ENCODE data around the gene C8B.
A peak's percentile ranks its signal among the peaks of the same experiment; 100 is the strongest.

Gene C8B

DNA sequence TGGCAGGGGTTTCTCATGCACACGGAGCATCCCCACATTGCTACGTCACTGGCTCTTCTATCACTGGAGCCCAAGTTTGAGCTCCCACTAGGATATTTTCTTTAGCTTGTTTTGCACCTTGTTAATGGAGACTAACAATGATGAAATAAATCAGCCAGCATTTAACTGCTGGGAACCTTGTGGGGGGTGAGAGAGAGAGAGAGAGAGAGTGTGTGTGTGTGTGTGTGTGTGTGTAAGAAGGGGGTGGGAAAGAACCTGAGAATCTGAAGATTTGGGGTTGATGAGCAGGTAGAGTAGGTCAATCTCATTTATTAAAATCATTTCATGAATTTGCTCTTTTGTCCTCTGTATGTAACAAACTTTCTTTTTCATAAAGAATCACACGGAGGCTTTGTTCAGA lies 624 bp downstream of the C8B start:
- TF ChIP-seq Cebpa-rat (IDR thresholded peaks at IDR 0.05), result no peak
- H3K9me3 ChIP-seq (replicated peaks in 1 of 11), result peaks cover 0 to 10% (median 4%) of the 10 kb centered on the region in 11 experiments; a peak in 4 of 22 replicates
- no peaks in the 10 kb centered on the region for H4K20me1 ChIP-seq
- H3K4me1 ChIP-seq, result no peaks in the 10 kb centered on the region
- no peak overlapping the region for H3K9ac ChIP-seq
- no peaks in the 10 kb centered on the region for H3K27me3 ChIP-seq
- H3K4me3 ChIP-seq, result no peak overlapping the region
- no peaks in the 10 kb centered on the region for H3K36me3 ChIP-seq
- H3K27ac ChIP-seq, result no peak overlapping the region
- no peak overlapping the region for H3K4me2 ChIP-seq

DNA sequence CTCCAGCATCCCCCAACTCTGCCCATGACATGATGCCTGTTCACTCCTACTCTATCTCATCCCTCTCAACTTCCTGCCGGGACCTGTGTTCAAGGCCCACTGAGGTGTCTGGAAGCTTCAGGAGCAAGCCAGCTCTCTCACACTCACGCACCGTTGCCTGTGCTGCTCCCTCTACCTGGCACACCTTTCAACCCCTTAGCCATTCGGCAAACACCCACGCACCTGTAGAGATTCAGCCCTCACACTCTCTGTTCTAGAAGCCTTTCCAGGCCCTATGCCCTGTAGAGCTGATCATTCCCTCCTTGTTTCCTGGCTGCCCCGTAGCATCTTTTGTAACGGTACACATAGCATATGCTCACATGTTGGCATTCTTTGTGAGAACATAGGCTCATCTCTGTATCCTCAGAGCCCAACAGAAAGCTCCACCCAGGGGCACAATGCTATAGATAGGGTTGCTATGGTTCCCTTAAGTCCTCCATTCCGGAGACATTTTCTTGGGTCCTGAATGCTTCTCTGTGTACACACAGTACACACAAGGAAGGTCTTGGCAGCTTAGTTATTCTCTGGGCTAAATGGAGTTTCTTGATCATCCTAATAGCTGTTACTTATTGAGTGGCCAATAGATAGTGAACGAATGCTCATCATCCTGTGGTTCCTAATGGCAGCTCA lies 1.3 kb downstream of the C8B start:
- no peak overlapping the region for H3K9ac ChIP-seq
- no peak overlapping the region for H3K27ac ChIP-seq
- peaks cover 0 to 10% (median 4%) of the 10 kb centered on the region in 11 experiments; a peak in 4 of 22 replicates for H3K9me3 ChIP-seq (replicated peaks in 1 of 11)
- TF ChIP-seq Cebpa-rat (IDR thresholded peaks at IDR 0.05), result no peak
- no peak overlapping the region for H3K4me2 ChIP-seq
- H4K20me1 ChIP-seq, result no peaks in the 10 kb centered on the region
- H3K4me1 ChIP-seq, result no peaks in the 10 kb centered on the region
- no peak overlapping the region for H3K4me3 ChIP-seq
- no peaks in the 10 kb centered on the region for H3K36me3 ChIP-seq
- no peaks in the 10 kb centered on the region for H3K27me3 ChIP-seq

DNA sequence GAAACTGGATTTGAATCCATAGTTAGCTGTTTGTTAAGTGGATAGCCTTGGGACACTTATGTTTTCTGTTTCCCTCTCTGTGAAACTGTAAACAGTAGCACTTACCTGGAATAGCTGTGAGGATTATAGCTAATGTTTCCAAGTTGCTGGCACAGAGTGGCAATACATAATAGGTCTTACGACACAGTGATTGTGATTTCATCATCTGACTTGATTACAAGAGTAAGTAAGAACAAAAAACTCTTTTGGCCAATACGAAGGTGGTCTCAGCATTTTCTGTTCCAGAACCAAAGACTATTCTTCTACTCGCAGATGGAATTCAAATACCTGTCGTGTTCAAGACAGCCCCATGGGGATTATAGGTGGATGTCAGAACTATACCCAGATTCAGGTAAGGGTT lies 2.1 kb downstream of the C8B start:
- no peak overlapping the region for H3K9ac ChIP-seq
- peaks cover 0 to 5% (median 0%) of the 10 kb centered on the region in 11 experiments; a peak in 3 of 22 replicates for H3K9me3 ChIP-seq (replicated peaks in 1 of 11)
- no peak overlapping the region for H3K4me3 ChIP-seq
- H3K27ac ChIP-seq, result no peak overlapping the region
- no peak overlapping the region for H3K4me2 ChIP-seq
- no peaks in the 10 kb centered on the region for H3K4me1 ChIP-seq
- H3K36me3 ChIP-seq, result no peaks in the 10 kb centered on the region
- no peak for TF ChIP-seq Cebpa-rat (IDR thresholded peaks at IDR 0.05)
- no peaks in the 10 kb centered on the region for H4K20me1 ChIP-seq
- no peaks in the 10 kb centered on the region for H3K27me3 ChIP-seq

DNA sequence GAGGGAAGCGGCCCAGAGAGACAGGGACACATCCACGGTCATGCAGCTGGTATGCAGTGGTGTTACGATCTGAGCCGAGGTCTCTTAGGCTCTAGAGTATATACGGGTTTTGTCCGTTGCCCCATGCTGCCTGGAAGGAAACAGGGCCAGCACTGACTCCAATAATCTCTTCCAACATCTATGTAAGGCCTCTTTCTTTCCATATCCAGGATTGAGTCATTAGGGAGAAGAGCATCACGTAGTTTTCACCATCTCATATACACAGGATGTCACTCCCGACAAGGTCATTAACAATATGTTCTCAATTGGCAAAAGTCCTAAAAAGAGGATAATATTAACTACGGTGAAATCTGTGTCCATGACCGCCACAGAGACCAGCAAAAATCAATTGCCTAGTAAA lies 4.4 kb downstream of the C8B start:
- Histone ChIP-seq H3K4me2 (no peak overlapping the region), H3K36me3 (no peaks in the 10 kb centered on the region), H3K9ac (no peak overlapping the region), H4K20me1 (no peaks in the 10 kb centered on the region), H3K27me3 (no peaks in the 10 kb centered on the region), H3K27ac (no peak overlapping the region), H3K4me1 (no peaks in the 10 kb centered on the region), H3K4me3 (no peak overlapping the region), H3K9me3 (replicated peaks in 1 of 11) (no peaks in the 10 kb centered on the region)
- TF ChIP-seq Cebpa-rat (IDR thresholded peaks at IDR 0.05), result no peak

DNA sequence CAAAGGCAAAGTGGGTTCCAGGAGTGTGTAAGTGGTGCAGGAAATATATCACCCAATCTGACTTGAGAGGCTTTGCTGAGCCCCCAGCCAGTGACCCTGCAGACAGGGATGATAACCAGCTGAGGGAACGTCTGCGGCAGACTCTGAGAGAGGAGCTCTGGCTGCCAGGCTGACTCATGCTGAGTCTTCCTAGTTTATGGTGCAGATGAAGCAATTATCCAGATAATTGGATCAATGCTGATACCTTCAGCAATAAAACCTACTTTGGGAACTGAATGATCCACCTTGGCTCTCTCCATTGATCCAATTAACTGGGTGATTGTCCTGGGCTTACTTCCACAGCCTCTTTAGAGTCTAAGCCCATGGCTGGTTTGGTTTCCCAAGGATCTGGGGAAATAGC lies 7.3 kb downstream of the C8B start:
- H3K36me3 ChIP-seq, result no peaks in the 10 kb centered on the region
- H3K4me1 ChIP-seq, result no peaks in the 10 kb centered on the region
- no peak overlapping the region for H3K27ac ChIP-seq
- H3K9me3 ChIP-seq (replicated peaks in 1 of 11), result no peaks in the 10 kb centered on the region
- no peak for TF ChIP-seq Cebpa-rat (IDR thresholded peaks at IDR 0.05)
- no peak overlapping the region for H3K4me3 ChIP-seq
- no peak overlapping the region for H3K4me2 ChIP-seq
- H3K27me3 ChIP-seq, result no peaks in the 10 kb centered on the region
- H3K9ac ChIP-seq, result no peak overlapping the region
- H4K20me1 ChIP-seq, result no peaks in the 10 kb centered on the region

DNA sequence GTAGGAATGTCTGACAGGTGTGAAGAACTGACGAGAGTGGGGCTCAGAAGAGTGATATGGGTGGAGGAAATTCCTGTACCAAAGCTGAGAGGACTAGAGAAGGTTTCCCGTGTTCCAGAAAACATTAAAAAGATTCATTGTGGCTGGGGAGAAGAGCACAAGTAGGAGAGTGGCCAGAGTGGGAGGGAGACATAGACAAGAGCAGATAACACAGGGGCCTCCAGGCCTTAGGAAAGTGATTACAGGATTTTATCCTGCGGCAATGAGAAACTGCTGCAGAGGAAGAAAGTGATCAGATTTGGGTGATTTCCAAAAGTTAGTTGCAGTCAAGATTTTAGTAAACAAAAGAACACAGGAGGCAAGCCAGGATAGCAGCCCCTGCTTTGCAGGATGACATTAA lies 7.9 kb downstream of the C8B start:
- no peak for TF ChIP-seq Cebpa-rat (IDR thresholded peaks at IDR 0.05)

DNA sequence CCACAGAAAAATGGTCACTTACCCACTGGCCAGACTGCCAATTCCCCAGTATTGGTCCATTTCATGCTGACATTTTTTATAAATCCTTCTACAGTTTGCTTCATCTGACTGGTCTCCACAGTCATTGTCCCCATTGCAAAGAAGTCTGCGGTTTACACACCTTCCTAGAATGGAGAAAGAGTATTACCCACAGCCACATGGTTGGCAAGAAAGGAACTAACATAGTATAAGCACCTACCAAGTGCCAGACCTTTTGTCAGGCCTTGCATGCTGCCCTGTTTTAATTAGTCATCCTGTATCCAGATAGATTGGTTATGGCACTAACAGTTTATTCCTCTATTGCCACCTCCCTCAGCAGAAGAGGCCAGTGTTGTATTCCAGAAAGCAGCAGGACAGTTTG lies 11.2 kb downstream of the C8B start:
- Histone ChIP-seq H3K9me3 (replicated peaks in 1 of 11) (no peaks in the 10 kb centered on the region), H3K27me3 (no peaks in the 10 kb centered on the region), H3K9ac (no peak overlapping the region), H3K4me1 (peaks cover 0 to 22% (median 13%) of the 10 kb centered on the region in 10 experiments; a peak in 10 of 20 replicates), H3K4me2 (no peak overlapping the region), H4K20me1 (no peaks in the 10 kb centered on the region), H3K4me3 (no peak overlapping the region), H3K27ac (no peak overlapping the region), H3K36me3 (no peaks in the 10 kb centered on the region)
- TF ChIP-seq Cebpa-rat (IDR thresholded peaks at IDR 0.05), result no peak

More for the DNA sequence above, 7.9 kb downstream of the C8B start:
- H3K36me3 ChIP-seq, result no peaks in the 10 kb centered on the region
- no peaks in the 10 kb centered on the region for H3K9me3 ChIP-seq (replicated peaks in 1 of 11)
- H3K9ac ChIP-seq, result no peak overlapping the region
- no peak overlapping the region for H3K4me3 ChIP-seq
- no peak overlapping the region for H3K27ac ChIP-seq
- H3K4me2 ChIP-seq, result no peak overlapping the region
- H3K4me1 ChIP-seq, result no peaks in the 10 kb centered on the region
- no peaks in the 10 kb centered on the region for H4K20me1 ChIP-seq
- H3K27me3 ChIP-seq, result no peaks in the 10 kb centered on the region

DNA sequence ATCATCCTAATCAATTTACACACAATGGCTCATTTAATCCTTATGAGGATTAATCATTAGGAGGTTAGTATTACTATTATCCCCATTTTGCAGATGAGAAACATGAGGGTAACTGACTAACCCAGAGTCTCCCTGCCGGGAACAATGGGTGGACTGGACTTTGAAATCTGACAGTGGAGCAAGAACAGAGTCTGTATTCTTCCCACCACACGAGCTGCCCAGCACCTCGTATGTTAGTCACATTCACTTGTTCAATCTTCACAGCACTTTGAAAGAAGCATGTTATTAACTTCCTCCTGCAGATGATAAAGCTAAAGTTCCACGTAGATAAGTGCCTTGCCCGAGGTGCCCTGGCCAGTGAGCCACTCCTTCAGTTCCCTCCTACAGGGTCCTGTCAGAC lies 12.4 kb downstream of the C8B start:
- no peaks in the 10 kb centered on the region for H3K9me3 ChIP-seq (replicated peaks in 1 of 11)
- TF ChIP-seq Cebpa-rat (IDR thresholded peaks at IDR 0.05), result no peak

DNA sequence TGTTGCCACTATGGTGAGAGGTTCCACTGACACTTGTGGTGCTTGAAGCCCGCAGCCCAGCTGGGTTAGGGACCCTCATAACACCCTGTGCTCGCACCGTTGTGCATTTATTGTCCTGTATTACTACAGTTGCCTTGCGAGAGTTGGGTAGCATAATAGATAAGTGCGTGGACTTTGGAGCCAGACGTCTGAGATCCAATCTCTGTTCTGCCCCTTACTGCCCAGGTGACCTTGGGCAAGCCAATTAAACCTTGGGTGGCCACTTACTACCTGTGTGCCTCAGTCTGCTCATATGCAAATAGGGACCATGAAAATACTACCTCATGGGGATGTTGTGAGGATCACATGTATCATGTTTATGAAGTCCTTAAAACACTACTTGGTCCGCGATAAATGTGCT lies 13.3 kb downstream of the C8B start:
- Histone ChIP-seq H3K4me3 (no peak overlapping the region), H3K4me1 (peaks cover 0 to 32% (median 18%) of the 10 kb centered on the region in 10 experiments; a peak in 12 of 20 replicates), H3K4me2 (peak overlapping the region in 5 of 11 experiments; percentile 24 to 62 (median 43); a peak in 5 of 22 replicates), H3K9ac (no peak overlapping the region), H3K9me3 (replicated peaks in 1 of 11) (no peaks in the 10 kb centered on the region), H3K27me3 (no peaks in the 10 kb centered on the region), H3K27ac (no peak overlapping the region), H4K20me1 (no peaks in the 10 kb centered on the region), H3K36me3 (no peaks in the 10 kb centered on the region)
- TF ChIP-seq Cebpa-rat (IDR thresholded peaks at IDR 0.05), result no peak

More for the DNA sequence above, 12.4 kb downstream of the C8B start:
- Histone ChIP-seq H3K4me2 (no peak overlapping the region), H3K4me3 (no peak overlapping the region), H3K36me3 (no peaks in the 10 kb centered on the region), H3K27me3 (no peaks in the 10 kb centered on the region), H4K20me1 (no peaks in the 10 kb centered on the region), H3K4me1 (peaks cover 0 to 28% (median 14%) of the 10 kb centered on the region in 10 experiments; a peak in 12 of 20 replicates), H3K9ac (no peak overlapping the region), H3K27ac (no peak overlapping the region)

DNA sequence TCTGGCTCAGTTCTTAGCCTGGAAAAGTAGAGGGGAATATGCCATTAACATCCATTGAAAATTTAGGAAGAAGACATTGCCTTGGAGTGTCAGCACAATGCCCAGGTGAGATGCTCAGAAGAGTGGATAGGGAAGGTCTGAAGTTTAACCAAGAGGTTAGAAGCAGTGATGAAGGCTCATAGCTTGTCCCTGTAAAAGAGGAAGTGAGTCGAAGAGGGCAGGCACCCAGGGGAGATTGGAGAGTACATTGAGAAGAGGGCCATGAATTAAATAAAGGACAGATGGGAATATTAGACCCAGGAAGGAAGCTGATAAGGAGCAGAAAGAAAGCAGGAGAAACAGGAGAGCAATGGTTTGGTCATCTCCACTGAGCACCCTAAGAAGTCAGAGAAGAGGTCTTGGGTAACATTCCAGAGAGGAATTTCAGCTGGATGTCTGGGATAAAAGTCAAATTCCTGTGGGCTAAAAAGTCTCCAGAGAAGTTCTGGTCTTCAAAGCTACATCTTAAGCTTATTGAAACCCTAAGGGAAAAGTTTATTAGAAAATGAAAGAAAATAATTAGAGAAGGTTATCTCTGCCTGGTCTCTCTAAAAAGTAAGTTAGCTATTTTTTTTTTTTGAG lies 17.3 kb downstream of the C8B start:
- peak overlapping the region in 3 of 11 experiments; percentile 4 to 19 (median 8); a peak in 3 of 22 replicates for H3K4me2 ChIP-seq
- TF ChIP-seq Cebpa-rat (IDR thresholded peaks at IDR 0.05), result no peak

More for the DNA sequence above, 17.3 kb downstream of the C8B start:
- Histone ChIP-seq H3K4me1 (peaks cover 0 to 46% (median 30%) of the 10 kb centered on the region in 10 experiments; a peak in 13 of 20 replicates), H3K9ac (no peak overlapping the region), H3K36me3 (no peaks in the 10 kb centered on the region), H3K27ac (no peak overlapping the region), H4K20me1 (no peaks in the 10 kb centered on the region), H3K4me3 (no peak overlapping the region), H3K9me3 (replicated peaks in 1 of 11) (no peaks in the 10 kb centered on the region), H3K27me3 (no peaks in the 10 kb centered on the region)
